ENCODE data around the gene PRKACA. TPM values are rescaled to one million over a fixed set of nuclear protein-coding genes. Genes with fewer than 3 reads are reported as not detected.

PRKACA gene
- total RNA-seq, 2 donors from 2014 or later, result 93.2 to 107 TPM

DNA sequence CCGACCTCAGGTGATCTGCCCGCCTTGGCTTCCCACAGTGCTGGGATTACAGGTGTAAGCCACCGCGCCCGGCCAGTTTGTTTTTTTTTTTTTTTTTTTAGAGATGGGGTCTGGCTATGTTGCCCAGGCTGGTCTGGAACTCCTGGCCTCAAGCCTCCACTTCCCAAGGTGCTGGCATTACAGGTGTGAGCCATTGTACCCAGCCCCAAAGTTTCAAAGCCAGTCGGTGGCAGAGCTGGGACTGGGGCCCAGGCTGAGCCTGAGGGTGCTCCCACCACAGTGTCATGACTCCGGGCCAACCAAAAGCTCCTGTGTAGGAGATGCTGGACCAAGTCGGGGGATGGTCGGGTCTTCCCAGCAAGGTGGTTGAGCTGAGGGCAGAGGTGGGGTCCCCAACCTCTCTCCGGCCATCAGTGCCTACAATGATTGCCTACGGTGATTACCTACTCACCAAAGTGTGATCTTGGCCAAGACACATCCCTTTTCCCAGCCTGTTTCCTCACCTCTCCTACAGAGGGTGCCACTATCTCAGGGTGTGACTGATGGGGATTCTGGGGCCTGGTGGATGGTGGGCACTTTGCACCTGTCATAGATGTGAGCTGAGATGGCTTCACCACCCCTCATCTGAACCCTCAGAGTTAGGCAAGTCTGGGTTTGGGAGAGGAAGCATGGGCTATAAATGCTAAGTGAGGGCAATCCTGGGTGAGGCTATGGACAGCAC, 21.1 kb downstream of the PRKACA start:
- peaks cover 34% of the 10 kb centered on the region for H3K36me3 ChIP-seq
- DNase-seq (ENCODE audit: low spot score), result no peak
- TF ChIP-seq, protein P1, sequence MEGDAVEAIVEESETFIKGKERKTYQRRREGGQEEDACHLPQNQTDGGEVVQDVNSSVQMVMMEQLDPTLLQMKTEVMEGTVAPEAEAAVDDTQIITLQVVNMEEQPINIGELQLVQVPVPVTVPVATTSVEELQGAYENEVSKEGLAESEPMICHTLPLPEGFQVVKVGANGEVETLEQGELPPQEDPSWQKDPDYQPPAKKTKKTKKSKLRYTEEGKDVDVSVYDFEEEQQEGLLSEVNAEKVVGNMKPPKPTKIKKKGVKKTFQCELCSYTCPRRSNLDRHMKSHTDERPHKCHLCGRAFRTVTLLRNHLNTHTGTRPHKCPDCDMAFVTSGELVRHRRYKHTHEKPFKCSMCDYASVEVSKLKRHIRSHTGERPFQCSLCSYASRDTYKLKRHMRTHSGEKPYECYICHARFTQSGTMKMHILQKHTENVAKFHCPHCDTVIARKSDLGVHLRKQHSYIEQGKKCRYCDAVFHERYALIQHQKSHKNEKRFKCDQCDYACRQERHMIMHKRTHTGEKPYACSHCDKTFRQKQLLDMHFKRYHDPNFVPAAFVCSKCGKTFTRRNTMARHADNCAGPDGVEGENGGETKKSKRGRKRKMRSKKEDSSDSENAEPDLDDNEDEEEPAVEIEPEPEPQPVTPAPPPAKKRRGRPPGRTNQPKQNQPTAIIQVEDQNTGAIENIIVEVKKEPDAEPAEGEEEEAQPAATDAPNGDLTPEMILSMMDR (IDR thresholded peaks at IDR 0.05), result no peak

GRCh38 chr19:14094854-14095253, 22.7 kb downstream of the PRKACA start:
- Histone ChIP-seq H3K9me3 (peaks cover 7% of the 10 kb centered on the region), H3K36me3 (peaks cover 23% of the 10 kb centered on the region), H3K4me1 (ENCODE audit: control insufficient read depth in 1 of 2, low read depth in 2 of 2) (peaks cover 3 to 8% of the 10 kb centered on the region in 2 donors), H3K27me3 (replicated peaks; ENCODE audit: insufficient read depth) (no peaks in the 10 kb centered on the region), H3K27ac (no peak overlapping the region), H3K4me3 (no peak overlapping the region)
- TF ChIP-seq, protein P1 (IDR thresholded peaks at IDR 0.05), result no peak
- DNase-seq (ENCODE audit: low spot score) (no peak), ATAC-seq (ENCODE audit: insufficient number of reproducible peaks, low FRiP score, low read depth) (no peak)

More for the DNA sequence above, 21.1 kb downstream of the PRKACA start:
- no peak overlapping the region for H3K27ac ChIP-seq
- H3K4me3 ChIP-seq, result no peak overlapping the region
- peaks cover 3 to 8% of the 10 kb centered on the region in 2 donors for H3K4me1 ChIP-seq (ENCODE audit: control insufficient read depth in 1 of 2, low read depth in 2 of 2)
- H3K27me3 ChIP-seq (replicated peaks; ENCODE audit: insufficient read depth), result no peaks in the 10 kb centered on the region
- ATAC-seq (ENCODE audit: insufficient number of reproducible peaks, low FRiP score, low read depth), result no peak
- peaks cover 7% of the 10 kb centered on the region for H3K9me3 ChIP-seq

- ATAC-seq (ENCODE audit: insufficient number of reproducible peaks, low FRiP score, low read depth), result no peak
- Histone ChIP-seq H3K4me3 (no peak overlapping the region), H3K9me3 (peaks cover 7% of the 10 kb centered on the region), H3K4me1 (ENCODE audit: control insufficient read depth in 1 of 2, low read depth in 2 of 2) (peaks cover 3 to 20% of the 10 kb centered on the region in 2 donors), H3K27ac (no peak overlapping the region), H3K27me3 (replicated peaks; ENCODE audit: insufficient read depth) (no peaks in the 10 kb centered on the region), H3K36me3 (peaks cover 28% of the 10 kb centered on the region)
- TF ChIP-seq, protein P1 (IDR thresholded peaks at IDR 0.05), result no peak
- no peak for DNase-seq (ENCODE audit: low spot score)
Observed at GRCh38 chr19:14093117-14093823, 24.3 kb downstream of the PRKACA start.

DNA sequence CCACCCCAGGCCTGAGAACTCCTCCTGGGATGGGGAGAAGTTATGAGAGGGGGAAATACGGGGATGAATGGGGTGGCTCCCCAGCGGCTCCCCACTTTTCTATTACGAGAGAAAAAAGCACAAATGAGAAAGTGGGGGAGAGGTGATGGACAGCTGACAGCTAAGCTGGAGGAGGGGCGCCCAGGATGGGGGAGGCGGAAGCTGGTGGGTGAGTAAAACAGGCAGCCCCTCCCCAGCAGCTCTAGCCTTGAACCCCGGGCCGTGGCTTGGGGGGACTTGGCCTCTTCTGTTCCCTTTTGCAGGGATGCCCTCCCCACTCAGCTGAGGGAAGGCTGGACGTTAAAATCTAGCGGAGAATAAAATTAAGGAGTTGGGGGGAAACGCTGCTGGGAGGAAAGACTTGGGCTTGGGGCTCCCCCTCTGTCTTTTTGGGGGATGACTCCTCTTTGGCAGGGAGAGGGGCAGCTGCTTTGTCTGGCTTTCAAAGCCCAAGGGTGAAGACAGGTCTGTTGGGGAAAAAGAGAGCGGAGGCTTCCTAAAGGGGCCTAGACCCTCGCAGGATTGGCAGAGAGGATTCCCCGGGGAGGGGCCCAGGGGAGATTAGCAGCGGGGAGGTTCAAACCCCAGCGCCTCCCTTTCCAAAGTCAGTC, 25.6 kb downstream of the PRKACA start:
- Histone ChIP-seq H3K27me3 (replicated peaks; ENCODE audit: insufficient read depth) (no peaks in the 10 kb centered on the region), H3K36me3 (peaks cover 22% of the 10 kb centered on the region), H3K4me3 (peak overlapping the region; percentile 75), H3K4me1 (ENCODE audit: control insufficient read depth in 1 of 2, low read depth in 2 of 2) (peaks cover 3 to 20% of the 10 kb centered on the region in 2 donors), H3K27ac (peak overlapping the region; percentile 83 to 87), H3K9me3 (peaks cover 7% of the 10 kb centered on the region)
- TF ChIP-seq, protein P1 (IDR thresholded peaks at IDR 0.05), result no peak
- DNase-seq (ENCODE audit: low spot score) (no peak), ATAC-seq (ENCODE audit: insufficient number of reproducible peaks, low FRiP score, low read depth) (no peak)

Data from thoracic aorta (tissue), 2 donors.